ENCODE measurements around the gene EVA1A. TPM values are rescaled to one million over a fixed set of nuclear protein-coding genes. Genes with fewer than 3 reads are reported as not detected.

The EVA1A gene
- total RNA-seq, 4 donors from 2014 or later = 0.16 to 2.4 (median 0.82) TPM

DNA sequence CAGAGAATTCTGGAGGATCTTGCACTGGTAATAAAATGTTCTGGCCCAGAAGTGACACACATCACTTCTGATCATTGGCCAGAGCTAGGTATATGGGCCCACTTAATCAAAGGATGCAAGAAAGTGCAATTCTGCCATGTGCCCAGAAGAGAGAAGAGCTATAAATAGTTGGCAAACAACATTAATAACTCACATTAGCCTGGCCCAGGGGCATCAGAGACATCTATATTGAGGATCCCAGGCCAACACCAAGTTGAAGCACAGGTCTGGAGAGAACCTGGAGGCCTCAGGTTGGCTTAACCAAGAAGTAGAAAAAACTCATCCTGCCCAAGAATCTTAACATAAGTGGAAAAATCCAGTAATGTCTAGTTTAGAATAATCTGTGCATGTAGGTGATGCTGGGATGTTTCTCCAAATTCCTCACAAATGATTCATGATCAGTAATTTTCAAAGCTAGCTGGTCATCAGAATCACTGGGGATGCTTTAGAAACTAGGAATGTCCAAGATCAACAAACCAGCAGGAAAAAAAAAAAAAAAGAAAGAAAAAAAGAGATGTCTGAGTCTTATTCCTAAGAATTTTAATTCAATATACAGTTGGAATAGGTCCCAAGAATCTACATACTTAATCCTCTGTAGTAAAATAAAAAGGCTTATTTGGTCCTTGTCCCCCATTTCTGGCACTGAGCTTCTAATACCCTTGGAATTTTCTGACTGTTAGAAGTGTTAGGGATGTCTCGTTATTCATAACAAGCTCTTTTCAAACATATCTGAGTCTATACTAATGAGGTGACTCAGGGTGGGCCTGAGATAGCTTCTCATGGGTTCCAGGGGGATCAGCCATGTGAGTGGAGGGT, 35.0 kb upstream of the EVA1A start:
- Histone ChIP-seq H3K9me3 (no peaks in the 10 kb centered on the region), H3K36me3 (no peaks in the 10 kb centered on the region), H3K4me3 (no peak overlapping the region), H3K4me1 (no peaks in the 10 kb centered on the region), H3K27ac (no peak overlapping the region), H3K27me3 (no peaks in the 10 kb centered on the region)
- no peak for ATAC-seq
- in situ Hi-C loops (cut with MboI; ENCODE audit: low sequenced_read_pairs in 4 of 4) (no loop called here), intact Hi-C loops (cut with DNase I; ENCODE audit: low total_unique reads) (no loop called here)
- no peak for DNase-seq
- TF ChIP-seq, protein P1, sequence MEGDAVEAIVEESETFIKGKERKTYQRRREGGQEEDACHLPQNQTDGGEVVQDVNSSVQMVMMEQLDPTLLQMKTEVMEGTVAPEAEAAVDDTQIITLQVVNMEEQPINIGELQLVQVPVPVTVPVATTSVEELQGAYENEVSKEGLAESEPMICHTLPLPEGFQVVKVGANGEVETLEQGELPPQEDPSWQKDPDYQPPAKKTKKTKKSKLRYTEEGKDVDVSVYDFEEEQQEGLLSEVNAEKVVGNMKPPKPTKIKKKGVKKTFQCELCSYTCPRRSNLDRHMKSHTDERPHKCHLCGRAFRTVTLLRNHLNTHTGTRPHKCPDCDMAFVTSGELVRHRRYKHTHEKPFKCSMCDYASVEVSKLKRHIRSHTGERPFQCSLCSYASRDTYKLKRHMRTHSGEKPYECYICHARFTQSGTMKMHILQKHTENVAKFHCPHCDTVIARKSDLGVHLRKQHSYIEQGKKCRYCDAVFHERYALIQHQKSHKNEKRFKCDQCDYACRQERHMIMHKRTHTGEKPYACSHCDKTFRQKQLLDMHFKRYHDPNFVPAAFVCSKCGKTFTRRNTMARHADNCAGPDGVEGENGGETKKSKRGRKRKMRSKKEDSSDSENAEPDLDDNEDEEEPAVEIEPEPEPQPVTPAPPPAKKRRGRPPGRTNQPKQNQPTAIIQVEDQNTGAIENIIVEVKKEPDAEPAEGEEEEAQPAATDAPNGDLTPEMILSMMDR (IDR thresholded peaks at IDR 0.05 in 4 of 5, conservative IDR thresholded peaks at IDR 0.05 in 1 of 5) = no peak
- TF ChIP-seq POLR2A (IDR thresholded peaks at IDR 0.05) = no peak

DNA sequence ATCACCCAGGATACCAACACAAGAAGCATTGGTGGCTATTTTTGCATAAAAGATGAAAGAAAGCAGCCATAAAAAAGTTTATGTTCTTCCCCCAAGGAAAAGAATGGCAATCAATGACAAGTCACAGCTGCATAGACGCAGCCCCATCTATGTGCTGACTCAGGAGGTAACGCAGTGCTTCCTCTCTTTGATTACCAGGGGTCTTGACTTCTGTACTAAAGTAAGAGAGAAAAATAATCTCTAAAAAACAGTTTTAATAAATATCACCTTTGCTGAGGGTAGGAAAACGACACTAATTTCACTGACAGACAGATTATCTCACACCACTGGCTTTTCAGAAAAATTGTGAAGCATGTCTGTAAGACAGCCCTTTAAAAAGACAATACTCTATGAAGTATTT, 33.9 kb upstream of the EVA1A start:
- intact Hi-C loops (cut with DNase I; ENCODE audit: low total_unique reads) = no loop called here
- TF ChIP-seq POLR2A (IDR thresholded peaks at IDR 0.05) = no peak
- TF ChIP-seq, protein P1 (IDR thresholded peaks at IDR 0.05 in 4 of 5, conservative IDR thresholded peaks at IDR 0.05 in 1 of 5) = no peak
- in situ Hi-C loops (cut with MboI; ENCODE audit: low sequenced_read_pairs in 4 of 4) = no loop called here
- H3K9me3 ChIP-seq = no peaks in the 10 kb centered on the region
- no peak for ATAC-seq
- no peaks in the 10 kb centered on the region for H3K27me3 ChIP-seq
- no peak overlapping the region for H3K4me3 ChIP-seq
- H3K36me3 ChIP-seq = no peaks in the 10 kb centered on the region
- no peak for DNase-seq
- H3K4me1 ChIP-seq = no peaks in the 10 kb centered on the region
- H3K27ac ChIP-seq = no peak overlapping the region

DNA sequence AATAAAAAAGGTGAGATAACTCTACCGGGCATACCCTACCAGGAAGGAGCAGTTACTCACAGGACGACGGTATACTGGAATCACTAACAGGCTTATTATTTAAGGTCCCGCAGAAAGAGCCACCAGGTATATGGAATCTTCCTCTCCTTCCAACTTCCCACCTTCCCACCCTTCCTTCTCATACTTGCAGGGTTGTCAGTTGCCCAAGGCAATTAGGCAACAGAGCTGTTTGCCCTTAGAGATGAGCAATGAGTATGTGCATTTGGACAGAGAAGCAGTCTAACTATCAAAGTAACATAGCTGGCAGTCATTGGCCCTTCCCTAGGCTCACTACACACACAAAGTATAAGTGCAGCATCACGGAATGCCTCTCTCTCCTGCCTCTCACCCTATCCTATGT, 32.1 kb upstream of the EVA1A start:
- intact Hi-C loops (cut with DNase I; ENCODE audit: low total_unique reads) = no loop called here
- DNase-seq (no peak), ATAC-seq (no peak)
- in situ Hi-C loops (cut with MboI; ENCODE audit: low sequenced_read_pairs in 4 of 4) = no loop called here
- Histone ChIP-seq H3K27ac (no peak overlapping the region), H3K36me3 (no peaks in the 10 kb centered on the region), H3K4me3 (no peak overlapping the region), H3K9me3 (no peaks in the 10 kb centered on the region), H3K4me1 (no peaks in the 10 kb centered on the region), H3K27me3 (no peaks in the 10 kb centered on the region)
- TF ChIP-seq, protein P1 (IDR thresholded peaks at IDR 0.05 in 4 of 5, conservative IDR thresholded peaks at IDR 0.05 in 1 of 5) = no peak
- no peak for TF ChIP-seq POLR2A (IDR thresholded peaks at IDR 0.05)

DNA sequence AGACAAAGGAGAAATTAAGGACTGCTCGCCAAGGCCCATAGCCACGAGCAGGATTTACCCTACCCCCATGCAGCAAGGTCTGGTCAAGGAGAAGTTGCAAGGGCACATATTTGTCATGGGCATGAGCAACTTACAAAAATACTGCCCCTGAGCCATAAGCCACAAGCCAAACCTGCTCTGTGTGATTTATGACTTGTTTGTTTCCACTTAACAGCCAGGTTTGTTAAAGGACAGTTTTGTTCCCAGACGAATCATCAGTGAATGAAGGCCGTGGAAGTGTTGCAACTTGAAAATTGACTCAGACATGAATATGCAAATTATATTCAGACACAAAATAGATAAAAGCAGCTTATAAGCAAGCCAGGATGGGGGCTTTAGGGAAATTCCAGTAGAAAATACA, 31.3 kb upstream of the EVA1A start:
- Histone ChIP-seq H3K27me3 (no peaks in the 10 kb centered on the region), H3K36me3 (no peaks in the 10 kb centered on the region), H3K4me1 (no peaks in the 10 kb centered on the region), H3K4me3 (no peak overlapping the region), H3K27ac (no peak overlapping the region), H3K9me3 (no peaks in the 10 kb centered on the region)
- ATAC-seq (no peak), DNase-seq (no peak)
- intact Hi-C loops (cut with DNase I; ENCODE audit: low total_unique reads) (no loop called here), in situ Hi-C loops (cut with MboI; ENCODE audit: low sequenced_read_pairs in 4 of 4) (no loop called here)
- TF ChIP-seq, protein P1 (IDR thresholded peaks at IDR 0.05 in 4 of 5, conservative IDR thresholded peaks at IDR 0.05 in 1 of 5) = no peak
- no peak for TF ChIP-seq POLR2A (IDR thresholded peaks at IDR 0.05)
